Colonic mucosa (tissue), 4 donors: ENCODE data around the gene TMCO6. TPM values are rescaled to one million over a fixed set of nuclear protein-coding genes. Genes with fewer than 3 reads are reported as not detected.
"Not testable (repeated sequence)": the region's sequence is repeated elsewhere in the genome, so short reads cannot be mapped to it uniquely, and the experiment has no call there.

ENCODE experiments used
- DNase-seq: peaks from one replicate; pipeline ENCODE4 v3.0.0-alpha.2; 2020
- H3K27ac ChIP-seq: fragments of 200-600 bp; one replicate; pipeline ENCODE4 v1.8.0; 2021
- H3K27me3 ChIP-seq: fragments of 200-600 bp; one replicate; pipeline ENCODE4 v1.8.0; 2021
- H3K36me3 ChIP-seq: fragments of 200-600 bp; one replicate; pipeline ENCODE4 v1.8.0; 2021
- H3K4me1 ChIP-seq: fragments of 200-600 bp; one replicate; pipeline ENCODE4 v1.8.0; 2021; ENCODE audit warnings: mild to moderate bottlenecking
- H3K4me3 ChIP-seq: fragments of 200-600 bp; one replicate; pipeline ENCODE4 v1.8.0; 2021
- H3K9ac ChIP-seq, 2 donors: one replicate each; pipeline ENCODE4 v1.7.0; 2013; ENCODE audit warnings: control low read depth in 2 of 2, low read depth in 2 of 2, low read length in 2 of 2
- H3K9me3 ChIP-seq: fragments of 200-600 bp; one replicate; pipeline ENCODE4 v1.8.0; 2021
- CTCF ChIP-seq: fragments of 200-600 bp; IDR thresholded peaks from one replicate; pipeline ENCODE4 v1.8.0; 2022; ENCODE audit warnings: antibody characterized with exemption, mild to moderate bottlenecking
- intact Hi-C: fragments of 100-400 bp; cut with DNase I; formaldehyde crosslinking; loops from one replicate; pipeline ENCODE4 v1.14.1; 2022
- total RNA-seq, 2 donors: library from RNA; stranded (reverse); fragmentation: NEBNext Ultra II Directional in 1 of 2; extraction: Animal tissue kit (Norgen Biotek cat#: 25700) in 1 of 2; gene quantifications; one replicate each; pipeline ENCODE4 v1.2.1, GENCODE V29; 2021
- donor health status: healthy.
- donor health status: DM: no; HTN: no; CAD: no.
- donor health status: DM: no; HTN: no; CAD: no.

Gene TMCO6
- total RNA-seq, 2 donors from 2014 or later = 8.7 to 18.9 TPM

- intact Hi-C loops = loop anchor here (5.0 kb wide), 1 partner anchor 66 kb away; no protein-coding TSS in a partner anchor
- no peaks in the 10 kb centered on the region for H3K36me3 ChIP-seq
- H3K9ac ChIP-seq = peak overlapping the region; percentile 77 to 91
- H3K4me1 ChIP-seq = peaks cover 4% of the 10 kb centered on the region
- DNase-seq = no peak
- H3K27ac ChIP-seq = peak overlapping the region; percentile 69
- peak overlapping the region; percentile 47 for H3K4me3 ChIP-seq
- no peaks in the 10 kb centered on the region for H3K9me3 ChIP-seq
- TF ChIP-seq CTCF = no peak
- H3K27me3 ChIP-seq = no peaks in the 10 kb centered on the region
Measured at GRCh38 chr5:140633501-140633900, 5.8 kb upstream of the TMCO6 start.

- H3K9me3 ChIP-seq = no peaks in the 10 kb centered on the region
- TF ChIP-seq CTCF = no peak
Measured at GRCh38 chr5:140634103-140634502, 5.1 kb upstream of the TMCO6 start.

GRCh38 chr5:140635291-140636257, 3.7 kb upstream of the TMCO6 start:
- intact Hi-C loops = loop anchor here (5.0 kb wide), 1 partner anchor 263 kb away; no protein-coding TSS in a partner anchor
- peak; percentile 13 for TF ChIP-seq CTCF
- Histone ChIP-seq H3K36me3 (no peaks in the 10 kb centered on the region), H3K27ac (no peak overlapping the region), H3K27me3 (no peaks in the 10 kb centered on the region), H3K4me3 (no peak overlapping the region), H3K9ac (no peak overlapping the region), H3K9me3 (no peaks in the 10 kb centered on the region), H3K4me1 (peaks cover 4% of the 10 kb centered on the region)
- DNase-seq = no peak

More at GRCh38 chr5:140634103-140634502, 5.1 kb upstream of the TMCO6 start:
- Histone ChIP-seq H3K4me1 (peaks cover 4% of the 10 kb centered on the region), H3K9ac (no peak overlapping the region), H3K4me3 (no peak overlapping the region), H3K27me3 (no peaks in the 10 kb centered on the region), H3K27ac (no peak overlapping the region), H3K36me3 (no peaks in the 10 kb centered on the region)
- DNase-seq = no peak
- intact Hi-C loops = loop anchor here (5.0 kb wide), 1 partner anchor 67 kb away; no protein-coding TSS in a partner anchor

GRCh38 chr5:140637371-140638100, 1.7 kb upstream of the TMCO6 start:
- DNase-seq = no peak
- no peaks in the 10 kb centered on the region for H3K9me3 ChIP-seq
- no peaks in the 10 kb centered on the region for H3K4me1 ChIP-seq
- H3K27ac ChIP-seq = no peak overlapping the region
- no peaks in the 10 kb centered on the region for H3K36me3 ChIP-seq
- intact Hi-C loops = loop anchor here (5.0 kb wide), 1 partner anchor 265 kb away; no protein-coding TSS in a partner anchor
- no peaks in the 10 kb centered on the region for H3K27me3 ChIP-seq
- H3K4me3 ChIP-seq = no peak overlapping the region
- no peak for TF ChIP-seq CTCF
- no peak overlapping the region for H3K9ac ChIP-seq

GRCh38 chr5:140638898-140639147, 428 bp upstream of the TMCO6 start:
- not testable (repeated sequence) for H3K9ac ChIP-seq, H3K9me3 ChIP-seq, H3K4me1 ChIP-seq, H3K36me3 ChIP-seq, H3K27me3 ChIP-seq
- peak overlapping the region; percentile 95 for H3K27ac ChIP-seq
- H3K4me3 ChIP-seq = peak overlapping the region; percentile 82
- peak; percentile 29 for DNase-seq
- intact Hi-C loops = loop anchor here (5.0 kb wide), 1 partner anchor 267 kb away; no protein-coding TSS in a partner anchor
